Measurements from ENCODE around the gene RYK.
A peak's percentile ranks its signal among the peaks of the same experiment; 100 is the strongest.

Gene RYK

GRCh38 chr3:134134240-134134639, 116.4 kb downstream of the RYK start:
- no peak for TF ChIP-seq YY1 (IDR thresholded peaks at IDR 0.05; ENCODE audit: low read depth)
- TF ChIP-seq RAD21 (IDR thresholded peaks at IDR 0.05; ENCODE audit: low read depth), result no peak
- TF ChIP-seq CREB1 (IDR thresholded peaks at IDR 0.05; ENCODE audit: low read depth), result no peak
- no peak for TF ChIP-seq TEAD4 (IDR thresholded peaks at IDR 0.05)
- no peak for TF ChIP-seq ZBTB7A (IDR thresholded peaks at IDR 0.05; ENCODE audit: low read depth)
- TF ChIP-seq USF1 (IDR thresholded peaks at IDR 0.05), result no peak
- no peak for TF ChIP-seq NFIC (IDR thresholded peaks at IDR 0.05)
- no peak for TF ChIP-seq EGR1 (IDR thresholded peaks at IDR 0.05)
- no peak for TF ChIP-seq FOXM1 (IDR thresholded peaks at IDR 0.05; ENCODE audit: borderline replicate concordance, low read depth)
- no peak for TF ChIP-seq EP300 (IDR thresholded peaks at IDR 0.05; ENCODE audit: borderline replicate concordance)
- no peak for TF ChIP-seq TCF12 (IDR thresholded peaks at IDR 0.05; ENCODE audit: low read depth)
- no peak for TF ChIP-seq CEBPB (IDR thresholded peaks at IDR 0.05)
- no peak for TF ChIP-seq TAF1 (IDR thresholded peaks at IDR 0.05; ENCODE audit: low read depth)
- TF ChIP-seq REST (IDR thresholded peaks at IDR 0.05; ENCODE audit: low read depth), result no peak

DNA sequence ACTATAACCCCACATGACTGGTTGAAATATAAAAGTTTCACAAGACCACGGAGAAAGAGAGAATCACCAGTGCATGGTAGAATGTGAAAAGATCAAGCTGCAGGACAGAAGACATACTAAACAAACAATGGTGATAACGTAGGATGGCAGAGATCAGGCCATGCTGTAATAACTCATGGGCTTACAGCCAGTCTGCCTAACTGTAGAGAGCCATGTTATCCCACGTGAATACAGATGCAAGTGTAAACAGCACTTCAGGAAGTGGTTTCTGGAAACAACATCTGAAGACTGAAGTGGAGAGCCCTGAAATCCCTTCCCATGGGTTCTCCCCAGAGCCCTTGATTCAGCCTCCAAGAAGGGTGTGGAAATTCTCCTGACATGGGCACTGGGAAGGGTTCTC, 117.7 kb downstream of the RYK start:
- TF ChIP-seq EGR1 (IDR thresholded peaks at IDR 0.05) (no peak), MAX (IDR thresholded peaks at IDR 0.05) (no peak), YY1 (IDR thresholded peaks at IDR 0.05; ENCODE audit: low read depth) (no peak), CEBPB (IDR thresholded peaks at IDR 0.05) (no peak), EP300 (IDR thresholded peaks at IDR 0.05; ENCODE audit: borderline replicate concordance) (no peak), USF1 (IDR thresholded peaks at IDR 0.05) (no peak), CREB1 (IDR thresholded peaks at IDR 0.05; ENCODE audit: low read depth) (no peak), TAF1 (IDR thresholded peaks at IDR 0.05; ENCODE audit: low read depth) (no peak), FOXM1 (IDR thresholded peaks at IDR 0.05; ENCODE audit: borderline replicate concordance, low read depth) (no peak), TCF12 (IDR thresholded peaks at IDR 0.05; ENCODE audit: low read depth) (no peak), ZBTB7A (IDR thresholded peaks at IDR 0.05; ENCODE audit: low read depth) (no peak), RAD21 (IDR thresholded peaks at IDR 0.05; ENCODE audit: low read depth) (no peak), REST (IDR thresholded peaks at IDR 0.05; ENCODE audit: low read depth) (no peak), NFIC (IDR thresholded peaks at IDR 0.05) (no peak), TEAD4 (IDR thresholded peaks at IDR 0.05) (no peak)

- TF ChIP-seq EP300 (IDR thresholded peaks at IDR 0.05; ENCODE audit: borderline replicate concordance) (no peak), RAD21 (IDR thresholded peaks at IDR 0.05; ENCODE audit: low read depth) (peak; percentile 50)
These were observed 124.5 kb downstream of the RYK start for GRCh38 chr3:134126153-134126552.

- TF ChIP-seq YY1 (IDR thresholded peaks at IDR 0.05; ENCODE audit: low read depth) (no peak), MAX (IDR thresholded peaks at IDR 0.05) (no peak), FOXM1 (IDR thresholded peaks at IDR 0.05; ENCODE audit: borderline replicate concordance, low read depth) (no peak)
These were observed 135.9 kb downstream of the RYK start for GRCh38 chr3:134114726-134115125.

- TF ChIP-seq ZBTB7A (IDR thresholded peaks at IDR 0.05; ENCODE audit: low read depth), result no peak
- TF ChIP-seq TEAD4 (IDR thresholded peaks at IDR 0.05), result no peak
- TF ChIP-seq CEBPB (IDR thresholded peaks at IDR 0.05), result no peak
- no peak for TF ChIP-seq TCF12 (IDR thresholded peaks at IDR 0.05; ENCODE audit: low read depth)
- TF ChIP-seq YY1 (IDR thresholded peaks at IDR 0.05; ENCODE audit: low read depth), result no peak
- TF ChIP-seq TAF1 (IDR thresholded peaks at IDR 0.05; ENCODE audit: low read depth), result no peak
- no peak for TF ChIP-seq USF1 (IDR thresholded peaks at IDR 0.05)
- no peak for TF ChIP-seq CREB1 (IDR thresholded peaks at IDR 0.05; ENCODE audit: low read depth)
- TF ChIP-seq MAX (IDR thresholded peaks at IDR 0.05), result no peak
- no peak for TF ChIP-seq EGR1 (IDR thresholded peaks at IDR 0.05)
- no peak for TF ChIP-seq EP300 (IDR thresholded peaks at IDR 0.05; ENCODE audit: borderline replicate concordance)
- TF ChIP-seq FOXM1 (IDR thresholded peaks at IDR 0.05; ENCODE audit: borderline replicate concordance, low read depth), result no peak
These were observed 139.0 kb downstream of the RYK start for GRCh38 chr3:134111616-134112015.

DNA sequence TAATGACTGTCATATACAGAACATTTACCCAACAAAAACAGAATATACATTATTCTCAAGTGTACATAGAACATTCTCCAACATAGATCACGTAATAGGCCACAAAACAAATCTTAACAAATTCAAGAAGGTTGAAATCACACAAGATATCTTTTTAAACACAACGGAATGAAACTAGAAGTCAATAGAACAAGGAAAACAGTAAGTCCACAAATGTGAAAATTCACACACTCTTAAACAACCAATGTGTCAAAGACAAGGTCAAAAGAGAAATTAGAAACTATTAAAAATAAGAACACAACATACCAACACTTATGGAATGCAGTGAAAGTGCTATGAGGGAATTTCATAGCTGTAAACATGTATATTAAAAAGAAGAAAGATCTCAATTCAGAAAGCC, 139.7 kb downstream of the RYK start:
- TF ChIP-seq FOXM1 (IDR thresholded peaks at IDR 0.05; ENCODE audit: borderline replicate concordance, low read depth), result no peak
- TF ChIP-seq REST (IDR thresholded peaks at IDR 0.05; ENCODE audit: low read depth), result no peak
- no peak for TF ChIP-seq CREB1 (IDR thresholded peaks at IDR 0.05; ENCODE audit: low read depth)
- no peak for TF ChIP-seq CEBPB (IDR thresholded peaks at IDR 0.05)
- TF ChIP-seq TCF12 (IDR thresholded peaks at IDR 0.05; ENCODE audit: low read depth), result no peak
- no peak for TF ChIP-seq EP300 (IDR thresholded peaks at IDR 0.05; ENCODE audit: borderline replicate concordance)
- TF ChIP-seq USF1 (IDR thresholded peaks at IDR 0.05), result no peak

Data from Ishikawa (cell line).